Stimulated activated CD8-positive, alpha-beta memory T cell treated with anti-CD3 and anti-CD28 coated beads, Interleukin-15, amount 100 ng/mL, for 24 hours (primary cell): ENCODE measurements around the gene C16orf78.
"Not testable (repeated sequence)": the region's sequence is repeated elsewhere in the genome, so short reads cannot be mapped to it uniquely, and the experiment has no call there.

Experiments used
- DNase-seq: peaks from one replicate; pipeline ENCODE4 v3.0.0-alpha.2; 2020; ENCODE audit warnings: low read depth

Gene C16orf78

DNA sequence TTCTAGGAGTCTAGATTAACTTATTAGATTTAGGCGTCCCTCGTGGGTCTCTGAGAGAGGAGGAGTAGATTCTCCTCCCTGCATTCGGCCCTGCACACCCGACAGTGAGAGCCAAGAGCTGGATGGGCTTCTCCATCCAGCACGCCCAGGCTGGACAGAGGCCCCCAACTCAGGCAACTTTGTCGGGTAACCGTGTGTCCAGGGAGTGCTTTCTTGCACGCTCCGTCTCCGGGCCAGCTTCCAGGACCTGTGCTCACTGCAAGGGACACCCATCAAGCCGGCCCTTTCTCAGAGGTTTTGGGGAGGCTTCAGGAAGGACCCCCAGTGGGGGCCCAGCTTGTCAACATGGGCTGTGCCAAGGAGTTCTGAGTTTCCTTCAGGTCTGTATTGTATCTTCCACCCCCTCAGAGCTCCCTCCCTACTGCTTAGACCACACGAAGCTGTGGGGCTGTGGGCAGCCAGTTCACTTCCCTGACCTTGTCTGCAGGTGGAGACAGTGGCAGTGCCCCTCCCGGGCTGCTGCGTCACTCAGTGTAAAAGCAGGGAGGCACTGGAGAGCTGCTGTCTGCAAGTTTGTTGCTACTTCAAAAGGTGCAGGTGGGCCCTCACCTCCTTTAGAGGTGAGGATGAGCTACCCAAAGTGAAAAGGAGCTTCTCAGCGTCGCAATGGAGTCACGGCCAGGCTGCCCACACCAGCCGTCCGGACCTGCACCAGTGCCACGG, 24.0 kb upstream of the C16orf78 start:
- no peak for DNase-seq

DNA sequence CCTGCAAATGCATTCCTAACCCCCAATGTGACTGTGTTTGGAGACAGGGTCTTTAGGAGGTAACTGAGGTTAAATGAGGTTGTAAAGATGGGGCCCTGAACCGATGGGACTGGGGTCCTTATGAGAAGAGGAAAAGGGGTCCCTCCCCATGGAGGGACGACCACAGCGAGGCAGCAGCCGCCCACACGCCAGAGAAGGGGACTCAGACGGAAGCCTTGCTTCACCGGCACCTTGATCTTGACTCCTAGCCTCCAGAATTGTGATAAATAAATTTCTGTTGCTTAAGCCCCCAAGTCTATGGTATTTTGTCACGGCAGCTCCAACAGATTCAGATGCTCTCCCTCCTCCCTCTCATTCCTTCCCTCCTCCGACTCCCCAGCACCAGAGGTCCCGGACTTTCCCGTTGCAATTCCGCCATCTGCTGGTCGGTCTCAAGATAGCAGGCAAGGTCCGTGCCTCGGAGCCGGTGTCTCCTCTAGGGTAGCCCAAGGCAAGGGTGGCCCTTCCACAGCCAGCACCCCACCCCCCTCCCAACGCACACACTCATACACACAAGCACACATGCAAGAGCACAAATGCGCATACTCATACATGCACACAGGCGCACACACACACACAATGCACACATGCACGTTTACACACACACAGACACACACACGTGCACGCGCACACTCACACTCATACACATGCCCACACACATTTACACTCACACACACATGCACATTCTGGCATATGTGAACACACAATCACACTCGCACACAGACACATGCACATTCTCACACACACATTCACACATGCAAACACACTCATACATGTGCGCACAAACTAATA, 23.1 kb upstream of the C16orf78 start:
- peak; percentile 42 for DNase-seq

DNA sequence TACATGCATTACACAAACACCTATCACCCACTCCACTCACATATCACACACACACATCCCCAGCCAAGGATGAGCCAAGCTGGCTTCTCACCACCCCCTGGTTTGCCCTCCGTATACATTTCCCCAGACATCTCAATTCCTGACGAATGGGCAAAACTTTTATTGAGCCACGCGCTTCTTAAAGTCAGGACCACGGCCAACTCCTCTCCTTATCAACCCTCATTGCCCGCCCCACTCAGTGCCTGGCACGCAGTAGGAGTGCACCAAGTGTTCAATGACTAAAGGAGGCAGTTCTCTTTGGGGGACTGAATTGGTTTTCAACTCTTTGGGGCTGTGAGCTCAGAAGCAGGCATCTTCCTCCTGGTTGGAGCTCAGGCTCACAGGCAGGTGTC, 22.5 kb upstream of the C16orf78 start:
- no peak for DNase-seq

DNA sequence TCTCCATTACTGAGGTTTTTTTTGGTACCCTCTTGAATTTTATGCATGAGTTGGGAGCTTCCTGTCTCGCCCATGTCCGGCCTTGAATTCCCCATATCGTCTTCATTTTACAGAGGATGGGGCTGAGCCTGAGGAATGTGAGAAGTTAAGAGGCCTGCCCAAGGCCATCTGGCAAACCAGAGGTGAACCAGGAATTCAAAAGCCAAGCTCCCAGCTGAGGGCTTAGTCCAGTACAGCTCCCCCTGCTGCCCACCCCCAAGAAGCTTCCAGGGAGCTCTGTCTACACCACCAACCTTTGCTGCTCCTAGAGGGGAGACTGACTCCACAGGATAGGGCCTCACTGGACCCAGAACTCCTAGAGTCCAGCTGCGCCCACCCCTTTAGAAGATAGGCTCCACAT, 20.7 kb upstream of the C16orf78 start:
- DNase-seq, result no peak

DNA sequence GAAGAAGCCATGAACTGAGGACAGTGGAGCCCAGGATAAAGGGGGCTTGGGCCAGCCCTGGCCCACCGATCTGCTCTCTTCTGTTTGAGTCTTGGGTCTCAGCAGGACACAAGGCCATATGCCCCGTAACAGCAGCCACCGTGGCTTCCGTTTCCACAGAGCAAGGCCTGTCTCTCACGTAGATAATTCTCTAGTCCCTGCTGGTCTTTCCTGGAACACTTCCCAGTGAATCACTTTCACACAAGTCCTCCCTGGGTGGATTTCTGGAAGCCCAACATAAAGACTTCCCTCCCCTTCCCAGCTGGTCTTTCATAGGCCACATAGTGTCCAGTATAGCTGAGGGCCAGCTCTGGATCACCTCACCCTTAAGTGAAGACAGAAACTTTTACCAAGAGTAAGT, 19.9 kb upstream of the C16orf78 start:
- no peak for DNase-seq

DNA sequence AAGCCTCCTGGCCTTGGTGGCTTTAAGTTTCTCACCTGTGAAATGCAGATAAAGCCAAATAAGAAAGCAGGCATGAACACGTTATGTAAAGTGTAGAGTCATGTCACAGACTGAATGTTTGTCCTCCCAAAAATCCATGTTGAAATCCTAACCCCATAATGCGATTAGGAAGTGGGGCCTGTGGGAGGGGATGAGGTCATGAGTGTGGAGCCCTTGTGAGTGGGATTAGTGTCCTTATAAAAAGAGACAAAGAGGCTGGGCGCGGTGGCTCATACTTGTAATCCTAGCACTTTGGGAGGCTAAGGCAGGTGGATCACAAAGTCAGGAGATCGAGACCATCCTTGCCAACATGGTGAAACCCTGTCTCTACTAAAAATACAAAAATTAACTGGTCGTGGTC, 19.5 kb upstream of the C16orf78 start:
- no peak for DNase-seq

DNA sequence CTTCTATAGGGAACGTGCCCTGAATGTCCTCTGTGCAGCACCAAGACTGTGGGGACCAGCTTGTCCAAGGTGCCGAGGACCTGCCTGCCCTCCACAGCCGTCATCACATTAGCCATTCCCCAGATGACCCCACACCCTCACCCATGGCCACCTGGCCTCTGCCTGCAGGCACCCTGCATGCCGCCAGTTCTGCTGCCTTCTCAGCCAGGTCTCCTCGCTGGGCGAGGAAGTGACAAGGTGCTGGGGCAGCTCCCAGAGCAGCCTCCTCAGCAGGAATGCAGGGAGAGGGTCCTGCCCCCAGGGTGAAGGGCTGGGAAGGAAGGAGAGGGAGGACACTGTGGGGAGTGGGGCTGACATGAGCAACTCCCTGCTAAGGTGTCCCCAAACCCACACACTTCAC, 18.6 kb upstream of the C16orf78 start:
- DNase-seq, result no peak

DNA sequence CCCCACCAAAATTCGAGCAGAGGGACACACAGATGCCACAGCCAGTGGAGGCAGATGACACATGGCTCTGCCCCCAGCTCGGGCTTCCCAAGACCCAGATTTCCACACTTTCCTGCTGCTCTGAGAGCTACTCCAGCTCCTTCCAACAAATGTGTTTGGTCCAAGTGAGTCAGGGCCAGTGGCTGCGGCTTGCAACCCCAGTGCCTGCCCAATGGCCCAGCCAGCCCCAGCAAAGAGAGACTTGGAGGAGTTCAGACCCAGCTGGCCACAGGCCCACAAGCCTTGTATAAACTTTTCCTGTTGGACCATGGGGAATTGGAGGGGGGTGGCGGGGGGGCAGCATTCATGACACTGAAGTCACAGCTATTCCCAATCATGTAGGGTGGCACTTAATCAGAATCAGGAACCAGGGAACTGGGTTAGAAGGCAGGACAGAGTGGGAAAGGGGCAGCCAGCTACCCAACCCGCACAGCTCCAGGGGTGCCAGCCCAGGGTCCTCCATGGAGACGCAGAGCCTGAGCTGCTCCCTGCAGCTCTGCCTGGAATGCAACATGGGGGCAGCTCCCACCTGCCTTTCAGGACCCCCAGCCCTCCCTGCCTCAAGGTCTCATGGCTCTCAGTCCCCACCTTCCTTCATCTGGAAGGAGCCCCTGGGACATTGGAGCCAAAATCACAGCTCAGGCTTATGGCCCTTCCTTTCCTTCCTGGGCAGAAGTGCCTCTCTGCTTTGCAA, 17.5 kb upstream of the C16orf78 start:
- DNase-seq, result no peak

DNA sequence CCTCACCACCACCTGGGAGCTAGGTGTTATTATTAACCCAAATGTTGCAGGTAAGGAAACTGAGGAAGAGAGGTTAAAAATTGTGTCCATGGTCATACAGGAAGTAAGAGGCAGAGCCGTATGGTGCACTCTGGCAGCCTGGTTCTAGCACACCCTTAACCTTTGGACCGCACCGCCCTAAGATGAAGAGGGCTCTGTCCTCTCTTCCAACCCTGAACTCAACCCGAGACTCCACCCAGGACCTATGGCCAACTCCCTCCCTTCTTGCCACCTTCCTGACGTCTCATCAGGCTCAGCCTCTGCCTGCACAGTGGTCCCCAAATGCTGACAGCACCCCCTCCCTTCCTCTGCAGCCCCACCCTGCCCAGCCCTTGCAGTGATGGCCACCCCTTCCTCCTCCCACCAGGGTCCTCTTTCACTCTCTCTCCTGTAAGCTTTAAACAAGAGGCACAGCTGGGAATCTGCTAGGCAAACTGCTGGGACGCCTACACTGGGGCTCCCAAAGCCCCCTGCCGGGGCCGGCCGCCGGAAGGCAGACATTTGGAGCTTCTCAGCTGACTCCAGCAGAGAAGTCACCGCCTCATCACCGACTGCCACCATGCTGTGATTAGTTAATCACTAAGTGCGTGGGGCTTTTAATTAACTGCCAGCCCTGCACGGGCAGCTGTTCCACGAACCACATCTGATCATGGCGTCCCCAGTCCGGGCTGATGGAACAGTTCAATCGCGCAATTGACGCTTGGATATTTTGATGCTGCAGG, 16.7 kb upstream of the C16orf78 start:
- no peak for DNase-seq

DNA sequence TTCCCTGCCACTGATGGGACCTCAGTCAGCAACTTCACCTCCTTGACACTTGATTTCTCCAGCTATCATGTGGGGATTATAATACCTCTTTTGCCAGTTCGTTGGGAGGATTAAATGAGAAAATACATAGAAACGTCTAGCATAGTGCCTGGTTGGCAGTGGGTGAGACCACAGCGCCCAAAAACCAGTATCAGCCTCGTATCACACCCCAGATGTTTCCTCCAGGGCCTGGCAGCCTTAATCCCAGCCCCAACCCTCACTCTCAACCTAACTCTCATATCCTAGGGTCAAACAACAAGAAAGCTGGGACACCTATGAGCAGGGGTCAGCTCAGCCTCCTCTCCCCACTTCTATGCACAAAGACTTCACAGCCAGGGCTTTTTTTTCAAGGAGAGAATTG, 14.0 kb upstream of the C16orf78 start:
- no peak for DNase-seq

DNA sequence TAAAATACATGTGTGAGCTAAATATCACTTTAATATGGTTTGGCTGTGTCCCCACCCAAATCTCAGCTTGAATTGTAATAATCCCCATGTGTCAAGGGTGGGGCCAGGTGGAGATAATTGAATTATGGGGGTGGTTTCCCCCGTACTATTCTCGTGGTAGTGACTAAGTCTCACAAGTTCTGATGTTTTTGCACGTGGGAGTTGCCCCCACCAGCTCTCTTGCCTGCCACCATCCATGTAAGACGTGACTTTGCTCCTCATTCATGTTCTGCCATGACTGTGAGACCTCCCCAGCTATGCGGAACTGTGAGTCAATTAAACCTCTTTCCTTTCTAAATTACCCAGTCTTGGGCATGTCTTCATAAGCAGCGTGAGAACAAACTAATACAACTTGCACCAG, 11.9 kb upstream of the C16orf78 start:
- DNase-seq, result not testable (repeated sequence)

DNA sequence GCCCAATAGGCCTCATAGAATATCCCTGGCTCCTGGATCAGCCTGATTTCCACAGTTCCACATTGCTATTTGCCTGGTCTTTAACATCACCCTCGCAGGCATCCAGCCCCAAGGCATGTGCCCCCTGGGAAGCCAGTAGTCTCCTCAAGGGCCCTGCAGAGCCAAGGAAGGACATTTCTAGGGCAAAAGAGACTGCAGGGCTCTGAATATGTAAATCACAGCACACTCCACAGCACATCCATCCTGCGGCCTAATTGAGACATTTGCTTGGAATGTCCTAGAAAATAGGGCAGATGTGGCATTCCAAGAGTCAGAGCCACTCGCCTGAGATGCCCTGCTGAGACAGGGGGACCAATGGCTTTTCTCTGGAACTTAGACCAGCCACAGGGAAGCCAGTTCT, 11.4 kb upstream of the C16orf78 start:
- no peak for DNase-seq

DNA sequence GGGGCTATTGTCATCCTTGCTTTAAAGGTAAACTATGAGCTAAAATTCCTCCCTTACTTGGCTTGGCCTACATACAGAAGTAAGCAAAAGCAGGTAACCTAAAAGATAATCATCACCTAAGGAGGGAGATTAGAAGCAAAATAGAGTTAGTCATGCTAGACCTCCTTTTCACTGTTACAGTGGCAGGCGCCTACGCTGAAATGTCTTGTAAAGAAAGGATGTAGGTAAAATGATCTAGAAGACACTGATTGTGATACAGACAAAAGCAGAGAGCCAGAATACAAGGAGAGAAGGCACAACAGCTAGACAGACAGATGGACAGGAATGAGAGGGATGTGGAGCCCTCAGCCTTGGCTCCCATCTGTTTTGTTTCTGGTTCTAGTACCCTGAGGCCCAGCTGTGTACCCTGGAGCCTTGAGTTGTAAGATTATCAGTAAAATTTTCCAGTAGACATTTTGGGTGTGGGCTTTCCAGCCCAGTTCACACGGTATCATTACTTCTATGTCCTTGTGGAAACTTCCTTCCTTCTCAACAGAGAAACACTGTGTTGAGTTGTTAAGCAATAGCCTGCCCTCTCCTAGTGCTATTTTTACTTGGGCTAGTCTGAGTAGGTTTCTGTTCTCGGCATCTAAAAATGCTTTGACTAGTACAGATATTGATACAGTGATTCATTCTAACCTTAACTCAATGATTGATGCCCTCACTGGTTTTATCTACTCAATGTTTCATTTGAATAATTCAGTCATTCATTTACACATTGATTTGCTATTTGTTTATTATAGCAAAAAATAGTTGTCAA, 7.7 kb upstream of the C16orf78 start:
- DNase-seq, result no peak

DNA sequence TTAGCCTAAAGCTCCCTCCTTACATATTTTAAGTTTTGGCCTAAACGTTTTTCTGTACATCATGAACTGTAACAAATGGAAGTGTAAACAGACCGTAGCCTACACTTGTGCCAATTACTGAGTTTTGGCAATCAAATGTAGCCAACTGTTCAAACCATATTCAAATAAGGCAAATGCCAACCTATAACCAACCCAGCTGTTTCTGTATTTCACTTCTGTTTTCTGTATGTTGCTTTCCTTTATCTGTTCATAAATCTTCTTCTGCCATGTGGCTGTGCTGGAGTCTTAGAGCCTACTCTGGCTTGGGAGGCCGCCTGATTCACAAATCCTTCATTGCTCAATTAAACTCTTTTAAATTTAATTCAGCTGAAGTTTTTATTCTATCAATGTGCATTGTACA, 6.9 kb upstream of the C16orf78 start:
- DNase-seq, result no peak

DNA sequence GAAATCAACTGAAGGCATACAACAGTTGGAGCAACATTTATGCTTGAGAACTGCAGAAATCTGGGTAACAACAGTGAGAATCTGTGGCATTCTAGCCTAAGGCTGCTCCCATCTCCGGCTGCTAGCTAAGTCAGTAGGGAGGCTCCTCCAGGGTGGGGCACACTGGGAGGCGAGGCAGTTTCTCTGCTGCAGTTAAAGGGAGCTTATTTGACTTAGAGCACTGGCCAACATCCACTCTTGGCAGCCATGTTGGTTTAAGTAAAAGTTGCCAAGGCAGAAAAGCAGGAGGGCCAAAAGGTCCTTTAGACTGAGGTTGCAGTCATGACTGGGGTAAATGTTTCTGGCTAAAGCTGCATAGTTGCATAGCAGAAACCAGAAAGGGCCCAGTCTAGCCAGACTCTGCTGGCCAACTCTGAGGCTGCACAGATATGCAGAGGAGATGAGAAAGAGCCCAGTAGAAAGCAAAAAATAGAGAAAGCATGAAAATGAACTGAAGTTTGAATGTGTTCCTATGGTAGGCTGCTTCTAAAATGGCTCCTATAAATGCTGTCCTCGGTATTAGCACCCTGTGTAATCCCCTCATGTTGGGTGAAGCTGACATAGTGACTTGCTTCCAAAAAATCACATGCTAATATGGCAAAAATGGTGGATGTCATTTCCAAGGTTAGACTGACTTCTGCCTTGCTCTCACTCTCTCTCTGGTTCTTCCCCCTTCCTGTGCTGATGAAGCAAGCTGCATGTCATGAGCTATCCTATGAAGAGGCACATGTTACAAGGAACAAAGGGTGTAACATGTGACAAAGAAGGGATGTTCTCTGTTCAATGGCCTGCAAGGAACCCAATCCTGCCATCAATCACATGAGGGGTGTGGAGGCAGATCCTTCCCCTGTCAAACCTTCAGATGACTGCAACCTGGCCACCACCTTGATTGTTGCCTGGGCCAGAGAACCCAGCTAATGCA, 3.7 kb upstream of the C16orf78 start:
- DNase-seq, result no peak

DNA sequence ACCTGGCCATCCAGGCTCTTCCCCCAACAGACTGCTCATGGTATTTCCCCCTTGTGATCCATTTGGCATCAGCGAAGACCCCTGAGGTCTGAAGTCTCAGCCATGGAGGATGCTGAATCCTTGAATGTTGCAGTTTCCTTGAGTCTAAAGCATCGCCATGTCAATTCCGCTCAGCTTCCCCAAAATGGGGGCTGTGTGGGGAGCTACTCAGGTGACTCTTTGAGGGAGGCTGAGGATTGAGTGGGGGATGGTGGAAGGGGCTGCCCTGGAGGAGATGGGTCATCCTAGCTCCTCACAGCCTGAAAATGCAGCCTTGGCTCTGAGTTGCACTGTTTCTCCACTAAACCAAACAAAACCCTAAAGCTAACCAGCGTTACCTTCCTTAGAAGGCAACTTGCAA, 2.6 kb downstream of the C16orf78 start:
- DNase-seq, result no peak

DNA sequence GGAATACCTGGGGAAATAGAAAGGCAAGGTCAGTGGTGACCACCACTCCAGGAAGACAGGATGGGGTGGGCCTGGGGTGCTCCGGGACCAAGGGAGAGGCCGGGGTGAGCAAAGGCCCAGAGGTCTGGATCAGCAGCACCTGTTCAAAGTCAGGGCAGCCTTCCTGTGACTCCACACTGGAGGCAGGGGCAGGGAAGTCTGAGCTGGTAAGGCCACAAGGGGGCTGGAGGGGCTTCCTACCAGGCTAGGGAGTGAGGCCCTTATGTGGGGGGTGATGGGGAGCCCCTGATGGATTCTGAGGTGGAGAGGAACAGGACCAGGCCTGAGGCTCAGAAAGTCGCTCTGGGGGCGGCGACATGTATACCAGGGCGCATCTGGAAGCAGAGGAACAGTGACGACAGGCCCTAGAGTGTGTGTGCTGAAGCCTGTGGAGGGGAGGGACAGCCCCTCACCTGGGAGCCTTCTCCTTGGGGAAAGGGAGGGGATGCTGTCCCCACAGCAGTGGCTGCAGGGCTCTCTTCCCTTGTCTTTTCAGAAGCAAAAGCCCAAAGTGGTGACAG, 3.7 kb downstream of the C16orf78 start:
- no peak for DNase-seq

DNA sequence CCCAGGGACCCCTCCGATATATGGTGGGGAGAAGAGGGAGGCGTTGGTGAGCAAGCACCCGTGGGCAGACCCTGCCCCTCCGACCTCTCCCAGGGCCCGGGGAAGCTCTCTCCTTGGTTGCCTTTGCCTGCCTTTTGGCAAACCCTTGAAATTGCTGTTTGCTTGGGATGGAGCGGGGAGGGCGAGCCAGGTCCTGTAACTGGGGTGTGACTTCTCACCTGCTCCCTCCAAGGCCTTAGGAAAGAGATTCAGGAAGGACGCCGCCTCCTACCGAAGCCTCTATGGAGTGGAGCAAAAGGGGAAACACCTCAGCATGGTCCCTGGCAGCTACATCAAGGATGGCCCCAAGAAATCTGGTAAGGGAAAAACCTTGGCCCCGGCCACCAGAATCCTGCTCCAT, 4.6 kb downstream of the C16orf78 start:
- DNase-seq, result no peak

DNA sequence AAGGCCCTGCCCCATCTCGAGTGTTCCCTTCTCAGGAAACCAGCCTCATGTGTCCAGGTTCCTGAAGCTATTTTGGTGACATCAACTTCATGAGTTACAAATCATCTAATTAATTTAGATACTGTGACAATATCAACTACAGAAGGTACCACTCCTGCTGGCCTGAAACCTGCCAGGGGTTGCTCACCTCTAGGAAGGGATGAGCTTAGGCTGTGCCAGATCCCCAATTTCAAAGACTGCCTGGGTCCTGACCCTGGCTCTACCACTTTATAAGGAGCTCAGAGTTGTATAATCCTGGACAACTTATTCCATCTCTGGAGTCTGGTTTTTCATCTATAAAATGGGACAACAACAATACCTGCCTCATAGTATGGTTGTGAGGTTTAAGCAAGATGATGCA, 5.2 kb downstream of the C16orf78 start:
- no peak for DNase-seq

DNA sequence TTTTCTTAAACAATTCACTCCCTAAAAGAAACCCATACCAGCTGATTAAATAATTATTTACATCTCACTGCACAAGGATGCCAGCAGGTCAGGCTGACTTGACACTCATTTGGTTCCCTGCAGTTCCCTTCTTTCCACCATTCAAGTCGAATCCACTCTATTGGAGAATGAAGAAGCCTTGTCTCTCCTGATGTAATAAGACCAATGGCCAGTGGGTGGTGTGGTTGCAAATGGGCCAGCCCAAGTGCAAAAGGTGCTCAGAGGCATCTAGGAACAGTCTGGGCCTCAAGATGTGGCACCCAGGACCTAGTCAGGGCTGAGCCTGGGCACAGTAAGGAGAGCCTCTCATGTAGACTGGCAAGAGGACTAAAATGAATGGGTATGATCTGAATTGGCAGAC, 9.3 kb downstream of the C16orf78 start:
- no peak for DNase-seq
